H1 (cell line): ENCODE data around the gene TFB2M. TPM values are rescaled to one million over a fixed set of nuclear protein-coding genes. Genes with fewer than 3 reads are reported as not detected.

Source experiments
- CTCF ChIA-PET: fragments of 300-600 bp; sonication (Branson Sonifier 250); formaldehyde crosslinking; loops from one replicate; lab custom pipeline; 2021; ENCODE audit not compliant: partially characterized antibody; lab: Charles Lee
- POLR2A ChIA-PET: fragments of 300-600 bp; sonication (Branson Sonifier 250); formaldehyde crosslinking; loops from one replicate; lab custom pipeline; 2021; ENCODE audit warnings: inconsistent platforms; ENCODE audit not compliant: partially characterized antibody; lab: Charles Lee
- DNase-seq, 2 experiments: peaks; one replicate each; pipeline versions ENCODE4 v3.0.0 to v3.0.0-alpha.2; 2010 to 2022; ENCODE audit warnings: low spot score in 2 of 2, low read depth in 1 of 2, mixed read lengths in 1 of 2
- FAIRE-seq: peaks from 2 replicates; lab custom pipeline; 2011; peaks lifted over from hg19 to GRCh38; lab: Jason Lieb, UNC
- H2AFZ ChIP-seq: 2 replicates; pipeline ENCODE4 v1.8.1; 2012; ENCODE audit warnings: low read length, inconsistent platforms
- H2AK5ac ChIP-seq: 2 replicates; pipeline ENCODE4 v1.6.1; 2013; ENCODE audit warnings: low read depth, low read length
- H2BK120ac ChIP-seq: replicated peaks from 2 replicates; pipeline ENCODE3; 2013; ENCODE audit warnings: low read depth, low read length, inconsistent platforms
- H2BK12ac ChIP-seq: 2 replicates; pipeline ENCODE4 v1.6.1; 2013; ENCODE audit warnings: low read depth, low read length
- H2BK15ac ChIP-seq: 2 replicates; pipeline ENCODE4 v1.6.1; 2013; ENCODE audit warnings: low read length
- H2BK20ac ChIP-seq: 2 replicates; pipeline ENCODE4 v1.6.1; 2013; ENCODE audit warnings: low read length
- H2BK5ac ChIP-seq: 2 replicates; pipeline ENCODE4 v1.6.1; 2013; ENCODE audit warnings: low read depth, low read length
- H3K14ac ChIP-seq: 2 replicates; pipeline ENCODE4 v1.6.1; 2013; ENCODE audit warnings: inconsistent platforms; ENCODE audit not compliant: insufficient read length
- H3K18ac ChIP-seq: 2 replicates; pipeline ENCODE4 v1.6.1; 2013; ENCODE audit warnings: low read length; ENCODE audit errors: extremely low read depth
- H3K23ac ChIP-seq: 2 replicates; pipeline ENCODE4 v1.6.1; 2013; ENCODE audit warnings: inconsistent platforms; ENCODE audit not compliant: insufficient read length
- H3K23me2 ChIP-seq: 2 replicates; pipeline ENCODE4 v1.6.1; 2013; ENCODE audit warnings: low read depth, low read length
- H3K27ac ChIP-seq: 2 replicates; pipeline ENCODE4 v1.6.1; 2011; ENCODE audit warnings: low read depth, low read length, inconsistent platforms
- H3K27me3 ChIP-seq, 4 experiments: replicated peaks in 1 of 4; 1 replicate in 1 of 4; 2 replicates in 3 of 4; pipeline versions ENCODE4 v1.6.1 to v1.8.1; 2011 to 2013; ENCODE audit warnings: low read length in 3 of 4, mild to moderate bottlenecking in 3 of 4, inconsistent platforms in 2 of 4, mixed read lengths in 2 of 4, moderate library complexity in 1 of 4; ENCODE audit not compliant: control insufficient read depth in 3 of 4, insufficient read depth in 3 of 4; ENCODE audit errors: extremely low read depth in 1 of 4
- H3K36me3 ChIP-seq, 4 experiments: 2 replicates each; pipeline versions ENCODE4 v1.6.1 to v1.8.1; 2011 to 2013; ENCODE audit warnings: mild to moderate bottlenecking in 4 of 4, low read length in 3 of 4, moderate library complexity in 2 of 4, control low read depth in 1 of 4, inconsistent platforms in 1 of 4; ENCODE audit not compliant: insufficient read depth in 4 of 4, control insufficient read depth in 2 of 4
- H3K4ac ChIP-seq: replicated peaks from 2 replicates; pipeline ENCODE3; 2013; ENCODE audit warnings: low read length, low read depth, mixed read lengths, inconsistent platforms; ENCODE audit not compliant: insufficient read length
- H3K4me1 ChIP-seq, 4 experiments: replicated peaks in 1 of 4; 1 replicate in 1 of 4; 2 replicates in 3 of 4; pipeline versions ENCODE4 v1.6.1 to v1.8.1; 2011 to 2013; ENCODE audit warnings: low read length in 3 of 4, inconsistent platforms in 2 of 4, mixed read lengths in 1 of 4; ENCODE audit not compliant: insufficient read depth in 4 of 4, control insufficient read depth in 3 of 4
- H3K4me2 ChIP-seq, 2 experiments: 2 replicates each; pipeline versions ENCODE4 v1.6.1 to v1.8.1; 2011 to 2013; ENCODE audit warnings: low read depth in 2 of 2, low read length in 2 of 2, control low read depth in 1 of 2, inconsistent platforms in 1 of 2, mild to moderate bottlenecking in 1 of 2; ENCODE audit not compliant: insufficient read depth in 1 of 2
- H3K4me3 ChIP-seq, 4 experiments: fragments of 200-600, 300-600 bp in 1 of 4; sonication (generic), shearing (Covaris generic), sonication (Bioruptor Twin) in 1 of 4; 2 replicates each; pipeline versions ENCODE4 v1.5.1 to v1.8.1; 2011 to 2016; ENCODE audit warnings: low read length in 4 of 4, low read depth in 3 of 4, control low read depth in 2 of 4, inconsistent platforms in 2 of 4, mild to moderate bottlenecking in 2 of 4, mixed read lengths in 1 of 4, moderate library complexity in 1 of 4; ENCODE audit not compliant: insufficient read depth in 2 of 4; ENCODE audit errors: extremely low read depth in 1 of 4
- H3K56ac ChIP-seq: replicated peaks from 2 replicates; pipeline ENCODE3; 2013; ENCODE audit warnings: low read depth, mild to moderate bottlenecking, mixed read lengths, low read length, inconsistent platforms; ENCODE audit not compliant: insufficient read length
- H3K79me1 ChIP-seq: 2 replicates; pipeline ENCODE4 v1.6.1; 2013; ENCODE audit warnings: low read depth, low read length, control low read depth
- H3K79me2 ChIP-seq, 2 experiments: 2 replicates each; pipeline versions ENCODE4 v1.6.1 to v1.8.1; 2012 to 2013; ENCODE audit warnings: low read length in 2 of 2, mild to moderate bottlenecking in 2 of 2, inconsistent platforms in 1 of 2; ENCODE audit not compliant: insufficient read depth in 2 of 2, control insufficient read depth in 1 of 2
- H3K9ac ChIP-seq, 4 experiments: replicated peaks in 1 of 4; 1 replicate in 1 of 4; 2 replicates in 3 of 4; pipeline versions ENCODE4 v1.6.1 to v1.8.1; 2011 to 2013; ENCODE audit warnings: low read depth in 3 of 4, low read length in 3 of 4, control low read depth in 2 of 4, mild to moderate bottlenecking in 2 of 4, moderate library complexity in 2 of 4, inconsistent platforms in 1 of 4; ENCODE audit errors: extremely low read depth in 1 of 4
- H3K9me3 ChIP-seq, 2 experiments: 2 replicates each; pipeline versions ENCODE4 v1.6.1 to v1.8.1; 2012 to 2013; ENCODE audit warnings: mild to moderate bottlenecking in 2 of 2, moderate library complexity in 2 of 2, control low read depth in 1 of 2, inconsistent platforms in 1 of 2, low read depth in 1 of 2, low read length in 1 of 2, mixed read lengths in 1 of 2; ENCODE audit not compliant: insufficient read depth in 2 of 2
- H4K20me1 ChIP-seq, 2 experiments: replicated peaks in 1 of 2; 2 replicates each; pipeline versions ENCODE3 to v1.8.1; 2011 to 2013; ENCODE audit warnings: inconsistent platforms in 2 of 2, low read length in 2 of 2, mild to moderate bottlenecking in 1 of 2; ENCODE audit not compliant: insufficient read depth in 2 of 2, control insufficient read depth in 1 of 2
- H4K5ac ChIP-seq: 2 replicates; pipeline ENCODE4 v1.6.1; 2013; ENCODE audit warnings: low read length, low read depth, mixed read lengths, inconsistent platforms; ENCODE audit not compliant: insufficient read length
- H4K8ac ChIP-seq: 2 replicates; pipeline ENCODE4 v1.8.0; 2013; ENCODE audit warnings: mild to moderate bottlenecking, moderate library complexity, low read length, inconsistent platforms; ENCODE audit not compliant: insufficient read depth; ENCODE audit errors: extremely low read depth
- H4K91ac ChIP-seq: replicated peaks from 2 replicates; pipeline ENCODE3; 2013; ENCODE audit warnings: low read length, mixed read lengths, inconsistent platforms; ENCODE audit not compliant: insufficient read length
- CREB1 ChIP-seq: IDR thresholded peaks from 2 replicates; pipeline ENCODE4 v1.6.1; 2012; ENCODE audit warnings: inconsistent platforms
- NANOG ChIP-seq: IDR thresholded peaks from 2 replicates; pipeline ENCODE4 v1.6.1; 2011; ENCODE audit warnings: low read length, low read depth, mild to moderate bottlenecking, inconsistent platforms; ENCODE audit not compliant: insufficient read depth, poor library complexity, severe bottlenecking
- WGBS, 2 experiments: shearing (Covaris generic) in 1 of 2; methylation state at CpG; one replicate each; pipeline versions ENCODE4 v1.1.6 to v1.1.7; 2013 to 2015; ENCODE audit warnings: low lambda C conversion rate in 2 of 2, mixed read lengths in 2 of 2, inconsistent platforms in 1 of 2, low coverage in 1 of 2, missing lambda C conversion rate in 1 of 2; ENCODE audit not compliant: insufficient replicate concordance in 2 of 2, insufficient coverage in 1 of 2, insufficient read length in 1 of 2; ENCODE audit errors: extremely low coverage in 1 of 2, missing lambda C conversion rate in 1 of 2; 5-methylcytosine and 5-hydroxymethylcytosine counted together
- polyA plus RNA-seq, 7 experiments: library from polyadenylated mRNA; depleted of rRNA in 3 of 7; stranded (reverse) in 5 of 7; unstranded in 2 of 7; fragments of >200 nt in 5 of 7; fragments of 200-250 nt in 2 of 7; gene quantifications; 1 replicate in 5 of 7; 2 replicates in 1 of 7; 4 replicates in 1 of 7; pipeline versions ENCODE4 v1.2.1 to v1.2.3, GENCODE V29; 2011 to 2013; ENCODE audit warnings: missing spikeins in 2 of 7, mixed read lengths in 2 of 7
- total RNA-seq: library from RNA; stranded (reverse); fragmentation: NEBNext Ultra II Directional; extraction: Animal tissue kit (Norgen Biotek cat#: 25700); gene quantifications from 2 replicates; pipeline ENCODE4 v1.2.1, GENCODE V29; 2021

TFB2M gene
- total and polyA plus RNA-seq, 2 of the 8 experiments (the other 6 are each of a cell fraction or from before 2014, with no cell fraction given), result 10.4 to 22.0 TPM

DNA sequence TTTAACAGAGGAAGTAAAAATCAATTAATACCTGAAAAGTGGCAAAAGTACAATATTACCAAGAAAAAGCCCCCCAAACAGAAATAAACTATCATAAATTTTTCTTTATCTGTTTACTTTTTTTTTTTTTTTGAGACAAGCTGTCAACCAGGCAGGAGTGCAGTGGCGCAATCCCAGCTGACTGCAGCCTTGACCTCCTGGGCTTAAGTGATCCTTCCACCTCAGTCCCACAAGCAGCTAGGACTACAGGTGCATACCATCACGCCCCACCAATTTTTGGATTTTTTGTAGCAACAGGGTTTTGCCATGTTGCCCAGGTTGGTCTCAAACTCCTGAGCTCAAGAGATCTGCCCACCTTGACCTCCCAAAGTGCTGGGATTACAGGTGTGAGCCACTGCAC is 8.0 kb downstream of the TFB2M start:
- Histone ChIP-seq H3K79me1 (0 out of 2 replicates have a peak, but pooled peaks cover 2% of the 10 kb centered on the region), H2AK5ac (no peak overlapping the region), H3K23me2 (no peaks in the 10 kb centered on the region), H4K91ac (no peak overlapping the region), H3K4ac (no peak overlapping the region), H4K8ac (no peak overlapping the region), H2BK120ac (no peak overlapping the region), H2BK12ac (no peak overlapping the region), H2BK20ac (no peak overlapping the region), H3K14ac (no peak overlapping the region), H4K5ac (no peak overlapping the region), H3K79me2 (peaks cover 0 to 36% of the 10 kb centered on the region in 2 experiments; a peak in 1 of 4 replicates), H3K4me3 (no peak overlapping the region), H3K56ac (no peak overlapping the region), H3K18ac (no peak overlapping the region), H3K4me1 (no peaks in the 10 kb centered on the region), H3K27ac (no peak overlapping the region), H3K9ac (no peak overlapping the region), H2AFZ (no peak overlapping the region), H3K4me2 (no peak overlapping the region), H3K9me3 (no peaks in the 10 kb centered on the region), H3K23ac (no peak overlapping the region), H3K36me3 (peaks cover 0 to 38% (median 13%) of the 10 kb centered on the region in 4 experiments; a peak in 7 of 8 replicates), H3K27me3 (no peaks in the 10 kb centered on the region), H2BK5ac (no peak overlapping the region), H4K20me1 (no peaks in the 10 kb centered on the region), H2BK15ac (no peak overlapping the region)
- FAIRE-seq (no peak), DNase-seq (no peak)
- POLR2A ChIA-PET, result interaction anchor here (0.6 kb wide), 1 partner anchor 924 kb away, joined by 3 read pairs; no protein-coding TSS in a partner anchor
- 92% methylated on average over 2 of the region's 2 CpGs; no CpG with 5 or more reads in 1 of the 2 experiments for WGBS, 2 experiments
- CTCF ChIA-PET, result interaction anchor here (1.3 kb wide), 1 partner anchor 85 kb away, joined by 4 read pairs; no protein-coding TSS in a partner anchor
- TF ChIP-seq NANOG (no peak), CREB1 (no peak)
